Sigmoid colon (tissue), 7 donors: ENCODE data around the gene ATRAID. TPM values are rescaled to one million over a fixed set of nuclear protein-coding genes. Genes with fewer than 3 reads are reported as not detected.

Experiments
- DNase-seq: peaks from one replicate; pipeline ENCODE4 v3.0.0-alpha.2; 2019
- H3K27ac ChIP-seq, 4 donors: fragments of 200-600 bp; sonication (generic); one replicate each; pipeline ENCODE4 v1.5.1; 2016 to 2019; ENCODE audit warnings: mild to moderate bottlenecking in 1 of 4
- H3K27me3 ChIP-seq, 3 donors: fragments of 200-600 bp; sonication (generic); one replicate each; pipeline ENCODE4 v1.5.1; 2019; ENCODE audit warnings: mild to moderate bottlenecking in 1 of 3
- H3K36me3 ChIP-seq, 4 donors: fragments of 200-600 bp; sonication (generic); one replicate each; pipeline ENCODE4 v1.5.1; 2016 to 2019
- H3K4me1 ChIP-seq, 4 donors: fragments of 200-600 bp; sonication (generic); one replicate each; pipeline ENCODE4 v1.5.1; 2017 to 2019
- H3K4me3 ChIP-seq, 4 donors: fragments of 200-600 bp; sonication (generic); one replicate each; pipeline ENCODE4 v1.5.1; 2017 to 2019; ENCODE audit warnings: mild to moderate bottlenecking in 2 of 4, moderate library complexity in 1 of 4
- H3K9me3 ChIP-seq, 4 donors: fragments of 200-600 bp in 3 of 4; sonication (generic) in 3 of 4; one replicate each; pipeline versions ENCODE4 v1.5.1 to v1.6.1; 2013 to 2019
- CTCF ChIP-seq, 4 experiments: fragments of 450-650 bp in 3 of 4; fragments of 200-600 bp in 1 of 4; IDR thresholded peaks; one replicate each; pipeline ENCODE4 v1.5.1; 2016 to 2019; ENCODE audit warnings: antibody characterized with exemption in 4 of 4, mild to moderate bottlenecking in 3 of 4, moderate library complexity in 2 of 4
- EP300 ChIP-seq, 4 donors: sonication (generic); formaldehyde crosslinking; IDR thresholded peaks; one replicate each; pipeline ENCODE4 v1.6.1; 2017; ENCODE audit warnings: antibody characterized with exemption in 4 of 4
- POLR2A ChIP-seq, 2 donors: fragments of 450-650 bp; IDR thresholded peaks; one replicate each; pipeline ENCODE4 v1.6.1; 2016; ENCODE audit warnings: antibody characterized with exemption in 2 of 2, mild to moderate bottlenecking in 2 of 2, moderate library complexity in 2 of 2
- POLR2AphosphoS5 ChIP-seq, 4 donors: sonication (generic); formaldehyde crosslinking; IDR thresholded peaks; one replicate each; pipeline ENCODE4 v1.6.1; 2017; ENCODE audit warnings: antibody characterized with exemption in 4 of 4
- WGBS, 2 donors: extraction: QIAGEN DNeasy Blood & Tissue Kit; methylation state at CpG; one replicate each; pipeline ENCODE4 v1.1.7; 2013; 5-methylcytosine and 5-hydroxymethylcytosine counted together
- intact Hi-C: fragments of 100-400 bp; cut with DNase I; formaldehyde crosslinking; loops from one replicate; pipeline ENCODE4 v1.15.1; 2023
- polyA plus RNA-seq, 3 donors: library from polyadenylated mRNA; stranded (reverse); fragments of 200-250 nt; gene quantifications; one replicate each; pipeline ENCODE4 v1.2.3, GENCODE V29; 2013
- total RNA-seq, 4 donors: library from RNA; depleted of rRNA; stranded (reverse); fragments of >200 nt; gene quantifications; one replicate each; pipeline ENCODE4 v1.1.0, GENCODE V29; 2016
- donor health status: healthy with polysubstance abuse.
- donor health status: Bipolar disorder and iron deficiency.
- donor health status: healthy.

The ATRAID gene
- total and polyA plus RNA-seq, 7 donors, result 58.5 to 226 (median 128) TPM

DNA sequence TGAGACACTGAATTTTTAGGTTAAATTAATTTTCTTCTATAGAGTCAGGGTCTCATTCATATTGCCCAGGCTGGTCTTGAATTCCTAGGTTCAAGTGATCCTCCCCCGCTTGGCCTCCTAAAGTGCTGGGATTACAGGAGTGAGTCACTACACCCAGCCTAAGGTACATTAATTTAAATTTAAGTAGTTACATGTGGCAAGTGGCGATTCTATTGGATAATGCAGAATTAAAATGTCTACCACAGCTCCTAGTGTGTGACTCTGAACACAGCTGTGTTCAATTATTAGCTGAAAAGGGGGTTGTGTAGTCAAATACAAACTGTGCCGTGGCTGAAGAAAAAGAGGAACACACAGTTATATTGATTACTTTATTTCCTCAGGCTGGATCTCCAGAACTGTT lies 3.1 kb downstream of the ATRAID start:
- peak; percentile 32 for DNase-seq
- WGBS, 2 donors, result 94 to 95% methylated on average over 3 of the region's 3 CpGs
- Histone ChIP-seq H3K27me3 (no peaks in the 10 kb centered on the region), H3K36me3 (peaks cover 0 to 10% (median 0%) of the 10 kb centered on the region in 4 donors), H3K27ac (no peak overlapping the region), H3K4me3 (no peak overlapping the region), H3K4me1 (peaks cover 0 to 44% (median 31%) of the 10 kb centered on the region in 4 donors), H3K9me3 (no peaks in the 10 kb centered on the region)
- intact Hi-C loops, result loop anchor here (5.0 to 10.0 kb wide), 4 partner anchors 128 to 280 kb away; partner anchors contain the start of genes FNDC4, GCKR, GTF3C2 and KHK
- no peak for TF ChIP-seq POLR2A (IDR thresholded peaks at IDR 0.05)
- TF ChIP-seq EP300 (IDR thresholded peaks at IDR 0.05), result no peak
- TF ChIP-seq POLR2AphosphoS5 (IDR thresholded peaks at IDR 0.05), result no peak
- TF ChIP-seq CTCF (IDR thresholded peaks at IDR 0.05), result no peak

DNA sequence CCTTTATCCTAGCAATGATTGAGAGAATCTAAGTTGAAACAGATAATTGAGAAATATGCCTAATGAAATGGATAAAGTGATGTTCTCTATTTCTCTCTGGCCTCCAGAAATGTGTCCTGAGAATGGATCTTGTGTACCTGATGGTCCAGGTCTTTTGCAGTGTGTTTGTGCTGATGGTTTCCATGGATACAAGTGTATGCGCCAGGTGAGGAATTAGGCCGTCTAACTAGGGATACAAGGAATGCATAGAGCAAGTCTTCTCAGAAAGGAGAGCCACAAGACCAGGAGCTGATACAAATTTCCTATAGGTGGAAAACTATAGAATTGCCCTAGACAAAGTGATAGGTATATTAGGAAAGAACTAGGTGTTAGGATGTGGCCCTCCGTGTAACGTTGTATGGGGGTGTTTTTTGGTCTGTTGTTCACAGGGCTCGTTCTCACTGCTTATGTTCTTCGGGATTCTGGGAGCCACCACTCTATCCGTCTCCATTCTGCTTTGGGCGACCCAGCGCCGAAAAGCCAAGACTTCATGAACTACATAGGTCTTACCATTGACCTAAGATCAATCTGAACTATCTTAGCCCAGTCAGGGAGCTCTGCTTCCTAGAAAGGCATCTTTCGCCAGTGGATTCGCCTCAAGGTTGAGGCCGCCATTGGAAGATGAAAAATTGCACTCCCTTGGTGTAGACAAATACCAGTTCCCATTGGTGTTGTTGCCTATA lies 4.7 kb downstream of the ATRAID start:
- H3K9me3 ChIP-seq, result no peaks in the 10 kb centered on the region
- TF ChIP-seq CTCF (IDR thresholded peaks at IDR 0.05), result no peak
- TF ChIP-seq POLR2AphosphoS5 (IDR thresholded peaks at IDR 0.05), result no peak
- TF ChIP-seq POLR2A (IDR thresholded peaks at IDR 0.05), result no peak
- no peak for TF ChIP-seq EP300 (IDR thresholded peaks at IDR 0.05)
- H3K4me1 ChIP-seq, result peaks cover 0 to 36% (median 27%) of the 10 kb centered on the region in 4 donors
- H3K27ac ChIP-seq, result peak overlapping the region; percentile 74 to 79 (median 77)
- peak; percentile 30 for DNase-seq
- no peaks in the 10 kb centered on the region for H3K27me3 ChIP-seq
- intact Hi-C loops, result loop anchor here (10.0 kb wide), 2 partner anchors 138 to 278 kb away; partner anchors contain the start of genes FNDC4, GCKR and GTF3C2
- H3K4me3 ChIP-seq, result peak overlapping the region; percentile 47 to 71 (median 66)
- WGBS, 2 donors, result 78 to 86% methylated on average over 13 of the region's 13 CpGs
- H3K36me3 ChIP-seq, result peaks cover 0 to 16% (median 0%) of the 10 kb centered on the region in 4 donors

- H3K27me3 ChIP-seq, result no peaks in the 10 kb centered on the region
- intact Hi-C loops, result loop anchor here (10.0 kb wide), 2 partner anchors 137 to 277 kb away; partner anchors contain the start of genes FNDC4, GCKR and GTF3C2
- H3K9me3 ChIP-seq, result no peaks in the 10 kb centered on the region
- peaks cover 0 to 36% (median 26%) of the 10 kb centered on the region in 4 donors for H3K4me1 ChIP-seq
- peak; percentile 93 for DNase-seq
- peak within 1 kb of the TSS; percentile 74 to 79 (median 77) for H3K27ac ChIP-seq
- 1% methylated on average over 72 of the region's 72 CpGs for WGBS, 2 donors
- peaks cover 0 to 24% (median 6%) of the 10 kb centered on the region in 4 donors for H3K36me3 ChIP-seq
- peak within 1 kb of the TSS; percentile 47 to 71 (median 66) for H3K4me3 ChIP-seq
- peak in 3 of 4 donors; percentile 66 to 72 (median 69) for TF ChIP-seq POLR2AphosphoS5 (IDR thresholded peaks at IDR 0.05)
- TF ChIP-seq POLR2A (IDR thresholded peaks at IDR 0.05), result no peak
- TF ChIP-seq EP300 (IDR thresholded peaks at IDR 0.05), result no peak
- TF ChIP-seq CTCF (IDR thresholded peaks at IDR 0.05), result peak in 3 of 4 experiments; percentile 9 to 30 (median 25)
Observed at GRCh38 chr2:27217173-27218121, 5.6 kb downstream of the ATRAID start, which contains the start of gene CAD. Gene CAD (plus strand): TSS chr2:27217369. CDS start chr2:27217552, 183 bp downstream.

- DNase-seq, result peak; percentile 12
- H3K36me3 ChIP-seq, result peaks cover 0 to 36% (median 14%) of the 10 kb centered on the region in 4 donors
- H3K27ac ChIP-seq, result no peak overlapping the region
- H3K27me3 ChIP-seq, result no peaks in the 10 kb centered on the region
- no peak for TF ChIP-seq CTCF (IDR thresholded peaks at IDR 0.05)
- no peak for TF ChIP-seq EP300 (IDR thresholded peaks at IDR 0.05)
- no peak for TF ChIP-seq POLR2AphosphoS5 (IDR thresholded peaks at IDR 0.05)
- TF ChIP-seq POLR2A (IDR thresholded peaks at IDR 0.05), result no peak
- intact Hi-C loops, result loop anchor here (10.0 kb wide), 2 partner anchors 136 to 276 kb away; partner anchors contain the start of genes FNDC4, GCKR and GTF3C2
- H3K4me1 ChIP-seq, result peaks cover 0 to 26% (median 17%) of the 10 kb centered on the region in 4 donors
- H3K9me3 ChIP-seq, result no peaks in the 10 kb centered on the region
- WGBS, 2 donors, result 90 to 91% methylated on average over 4 of the region's 4 CpGs
- no peak overlapping the region for H3K4me3 ChIP-seq
Observed at GRCh38 chr2:27218614-27219013, 6.8 kb downstream of the ATRAID start.
